Measurements from ENCODE around the gene CDC42EP2.
A peak's percentile ranks its signal among the peaks of the same experiment; 100 is the strongest.

CDC42EP2 gene, protein sequence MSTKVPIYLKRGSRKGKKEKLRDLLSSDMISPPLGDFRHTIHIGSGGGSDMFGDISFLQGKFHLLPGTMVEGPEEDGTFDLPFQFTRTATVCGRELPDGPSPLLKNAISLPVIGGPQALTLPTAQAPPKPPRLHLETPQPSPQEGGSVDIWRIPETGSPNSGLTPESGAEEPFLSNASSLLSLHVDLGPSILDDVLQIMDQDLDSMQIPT

GRCh38 chr11:65314501-65315203 lies at the start of gene CDC42EP2:
TSS of gene CDC42EP2 (plus strand) at chr11:65314866. CDS start at chr11:65320899, 6,033 bp downstream.
- DNase-seq, result peak; percentile 55 to 75

DNA sequence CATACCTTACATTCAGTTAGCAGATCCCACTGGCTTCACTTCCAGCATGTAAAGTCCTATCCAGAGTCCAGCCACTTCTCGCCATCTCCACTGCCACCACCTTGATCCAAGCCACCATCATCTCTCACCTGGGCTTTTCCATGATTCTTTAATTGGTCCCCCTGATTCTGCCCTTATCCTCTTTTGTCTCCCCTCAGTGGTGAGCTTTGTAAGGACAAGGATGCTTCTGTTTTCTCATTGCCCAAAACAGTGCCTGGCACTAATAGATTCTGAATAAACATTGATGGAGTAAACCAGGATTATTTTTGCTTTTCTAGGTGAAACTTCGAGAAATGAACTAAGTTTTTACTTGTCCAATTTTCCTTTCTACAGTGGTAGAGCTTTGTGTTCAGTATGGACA lies 48.5 kb upstream of the CDC42EP2 start:
- no peak for DNase-seq

DNA sequence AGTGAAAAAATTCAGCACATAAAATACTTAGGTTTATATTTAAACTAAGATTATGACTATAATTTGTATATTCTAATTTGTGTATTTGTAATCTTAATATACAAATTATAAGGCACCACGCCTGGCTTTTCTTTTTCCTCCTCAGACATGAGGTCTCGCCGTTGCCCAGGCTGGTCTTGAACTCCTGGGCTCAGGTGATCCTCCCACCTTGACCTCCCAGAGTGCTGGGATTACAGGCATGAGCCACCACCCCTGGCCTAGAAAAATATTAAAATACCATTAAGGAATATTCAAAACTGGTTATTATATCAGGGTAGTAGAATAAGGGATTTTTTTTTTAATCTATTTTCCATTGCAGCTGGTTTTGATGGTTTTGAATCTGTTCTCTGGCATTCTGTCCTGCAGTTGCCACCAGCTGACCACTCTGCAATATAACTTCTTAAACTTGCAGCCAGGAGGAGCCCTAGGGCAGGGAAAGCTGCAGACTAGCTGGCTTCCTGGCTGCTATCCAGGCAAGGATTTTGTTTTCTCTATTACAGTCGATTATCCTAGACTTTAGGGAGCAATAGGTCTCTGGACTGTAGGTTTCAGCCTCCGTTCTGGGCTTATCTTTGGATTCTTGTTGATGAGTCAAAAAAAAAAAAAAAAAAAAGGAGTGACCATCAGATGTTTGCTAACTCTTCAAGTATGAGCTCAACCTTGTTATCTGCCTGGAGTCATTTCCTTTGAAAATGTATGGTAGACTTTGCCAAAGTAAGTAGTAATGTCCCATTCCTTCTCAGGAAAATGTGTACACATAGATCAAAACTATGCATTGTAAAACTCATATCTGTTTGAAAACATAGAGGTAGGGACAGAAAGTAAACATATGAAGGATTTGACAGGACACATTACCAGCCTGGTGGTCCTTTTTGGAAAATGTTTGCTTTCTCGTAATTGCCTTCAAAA lies 39.7 kb upstream of the CDC42EP2 start:
- peak; percentile 86 to 90 for DNase-seq

- no peak for DNase-seq
Measured at GRCh38 chr11:65275906-65276305, 38.8 kb upstream of the CDC42EP2 start.

- no peak for DNase-seq
Measured at GRCh38 chr11:65277631-65278277, 36.9 kb upstream of the CDC42EP2 start.

GRCh38 chr11:65278356-65278755 lies 36.3 kb upstream of the CDC42EP2 start:
- no peak for DNase-seq

- DNase-seq, result no peak
Measured at GRCh38 chr11:65279279-65279678, 35.4 kb upstream of the CDC42EP2 start.

DNA sequence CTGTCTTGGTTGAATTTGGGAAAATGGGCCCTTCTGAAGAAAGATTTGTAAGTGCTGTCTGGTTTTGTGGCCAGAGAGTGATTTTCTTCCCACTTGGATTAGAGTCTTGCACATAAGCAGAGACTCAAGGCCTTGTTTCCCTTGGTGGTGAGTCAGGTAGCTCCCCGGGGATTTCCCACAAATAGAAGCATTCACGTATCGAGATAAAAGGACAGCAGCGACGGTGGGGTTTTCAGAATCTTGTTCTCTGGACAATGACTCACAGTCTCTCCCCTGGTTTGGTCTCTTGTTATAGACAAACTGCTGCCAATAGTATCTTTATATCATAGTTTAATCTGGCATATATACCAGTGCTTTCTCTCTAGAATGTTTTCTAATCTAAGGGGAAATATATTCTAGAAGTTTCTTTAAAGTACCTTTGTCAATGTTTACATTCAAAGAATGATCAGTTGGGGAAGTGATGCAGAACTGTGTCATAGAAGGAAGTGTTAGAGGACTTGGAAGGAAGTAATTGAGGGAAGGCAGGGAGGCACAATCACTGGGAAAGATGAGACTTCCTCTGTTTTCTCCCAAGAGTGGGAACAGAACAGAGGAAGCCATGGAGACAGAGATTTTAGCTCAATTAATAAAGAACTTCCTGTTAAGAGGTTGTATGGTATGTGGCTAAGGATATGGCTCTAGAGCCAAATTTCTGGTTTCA lies 34.8 kb upstream of the CDC42EP2 start:
- peak; percentile 42 to 78 for DNase-seq

DNA sequence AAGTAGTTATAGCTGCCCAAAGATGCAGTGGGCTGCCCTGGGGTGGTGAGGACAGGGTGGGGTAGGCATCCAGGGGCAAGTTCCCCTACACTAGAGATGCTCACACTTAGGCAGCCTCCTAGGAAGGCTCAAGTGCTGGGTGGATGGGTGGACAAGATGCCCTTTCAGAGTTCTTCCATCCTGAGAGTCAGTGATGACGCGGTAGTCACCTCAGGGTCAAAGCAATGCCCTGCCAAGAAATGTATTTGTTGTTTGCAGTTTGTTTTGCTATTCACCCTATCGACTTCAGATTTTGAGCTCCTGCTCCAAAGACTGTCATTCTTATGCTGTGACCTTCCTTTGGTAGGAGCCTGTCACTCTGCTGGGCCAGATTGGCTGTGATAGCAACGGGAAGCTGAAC lies 34.0 kb upstream of the CDC42EP2 start:
- DNase-seq, result no peak

DNA sequence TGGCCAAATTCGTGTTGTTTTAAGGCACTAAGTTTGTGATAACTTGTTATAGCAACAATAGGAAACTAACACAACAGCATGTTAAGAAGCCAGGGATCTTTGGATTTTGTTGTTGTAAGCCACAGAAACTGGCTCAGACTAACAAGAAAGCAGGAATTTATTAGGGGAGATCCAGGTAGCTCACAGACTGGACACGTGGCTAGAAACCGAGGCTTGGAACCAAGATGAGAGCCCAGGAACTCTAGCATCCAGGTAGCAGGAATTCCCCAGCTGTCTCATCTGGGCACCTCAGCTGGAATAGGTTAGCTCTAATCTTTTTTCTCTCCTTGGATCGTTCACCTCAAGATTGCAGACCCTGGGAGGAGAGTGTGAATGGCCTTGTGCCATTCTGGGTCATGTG lies 28.0 kb upstream of the CDC42EP2 start:
- DNase-seq, result no peak

DNA sequence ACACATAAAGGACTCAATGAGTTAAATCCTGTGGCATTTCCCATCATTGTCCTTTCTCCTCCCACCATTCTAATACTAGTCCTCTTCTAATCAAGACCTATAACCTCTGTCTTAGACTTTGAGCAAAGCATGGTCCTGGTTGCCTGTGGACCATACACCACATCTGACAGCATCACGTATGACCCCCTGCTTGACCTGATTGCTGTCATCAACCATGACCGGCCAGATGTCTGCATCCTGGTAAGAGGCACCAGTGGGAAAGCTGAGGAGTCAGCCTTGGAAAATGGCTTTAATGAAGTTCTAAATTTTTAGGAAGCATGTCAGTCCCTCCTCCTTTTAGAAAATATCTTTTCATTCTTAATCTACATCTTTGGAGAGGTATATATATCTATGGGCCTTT lies 27.1 kb upstream of the CDC42EP2 start:
- no peak for DNase-seq

DNA sequence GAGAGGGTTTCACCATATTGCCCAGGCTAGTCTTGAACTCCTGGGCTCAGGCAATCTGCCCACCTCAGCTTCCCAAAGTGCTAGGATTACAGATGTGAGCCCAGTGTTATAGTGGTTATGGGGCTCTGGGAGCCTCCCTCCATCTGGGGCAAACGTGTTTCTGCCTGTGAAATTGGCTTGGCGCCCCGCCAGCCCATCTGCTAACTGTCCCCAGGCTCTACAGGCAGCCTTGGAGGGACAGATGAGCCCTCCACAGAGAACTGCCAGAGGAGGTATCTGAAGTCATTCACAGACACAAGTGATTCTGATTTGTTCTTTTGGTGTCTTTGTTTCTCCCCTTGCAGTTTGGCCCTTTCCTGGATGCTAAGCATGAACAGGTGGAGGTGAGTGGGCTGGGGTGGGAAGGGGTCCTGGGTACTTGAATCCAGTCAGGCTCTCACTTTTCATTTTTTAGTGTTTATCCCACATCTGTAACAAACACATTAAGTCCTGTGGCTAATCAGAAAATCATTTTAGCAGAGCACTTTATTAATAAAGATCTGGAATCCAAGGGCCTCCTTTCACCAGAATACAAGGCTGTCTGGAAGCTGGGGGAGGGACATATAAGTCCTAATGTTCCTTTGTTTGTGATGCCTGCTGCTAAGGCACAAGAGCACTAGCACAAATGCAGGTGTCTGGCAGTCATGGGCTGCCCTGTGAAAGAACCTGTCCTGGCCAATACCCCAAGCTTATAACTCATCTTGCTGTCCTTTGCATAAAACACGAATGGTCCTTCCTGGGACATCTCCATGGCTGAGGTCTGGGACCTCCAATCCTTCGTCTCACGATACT lies 25.7 kb upstream of the CDC42EP2 start:
- no peak for DNase-seq

DNA sequence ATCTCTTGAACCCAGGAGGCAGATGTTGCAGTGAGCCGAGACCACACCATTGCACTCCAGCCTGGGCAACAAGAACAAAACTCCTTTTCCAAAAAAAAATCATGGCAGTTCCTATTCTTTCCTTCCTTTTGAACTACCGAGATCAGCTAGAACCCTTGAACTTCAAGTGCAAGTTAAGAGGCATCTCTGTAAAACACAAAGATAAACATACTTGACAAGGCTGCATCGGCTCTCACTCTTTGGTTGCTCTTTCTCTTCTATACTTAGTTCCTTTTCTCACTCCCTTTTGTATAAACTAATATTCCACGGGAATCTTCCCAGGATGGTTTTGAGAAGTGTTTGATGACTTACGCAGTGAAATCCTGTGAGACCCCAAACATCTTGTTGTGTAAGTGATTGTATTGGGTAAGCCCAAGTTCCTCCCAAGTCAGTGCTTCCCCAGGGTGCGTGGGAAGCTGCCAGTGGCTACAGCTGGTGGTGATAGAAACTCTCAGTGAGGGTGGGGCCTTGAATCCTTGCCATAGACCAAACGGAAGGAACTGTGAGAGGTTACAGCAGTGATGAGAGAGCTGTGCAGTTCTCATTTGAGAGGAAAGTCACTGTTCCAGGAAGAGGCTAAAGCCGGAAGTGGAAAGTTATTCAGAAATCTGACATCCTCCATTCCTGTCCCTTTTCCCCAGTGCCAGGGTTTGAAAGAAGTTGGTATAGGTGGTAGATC lies 24.1 kb upstream of the CDC42EP2 start:
- DNase-seq, result no peak

- no peak for DNase-seq
Measured at GRCh38 chr11:65291613-65292012, 23.1 kb upstream of the CDC42EP2 start.

DNA sequence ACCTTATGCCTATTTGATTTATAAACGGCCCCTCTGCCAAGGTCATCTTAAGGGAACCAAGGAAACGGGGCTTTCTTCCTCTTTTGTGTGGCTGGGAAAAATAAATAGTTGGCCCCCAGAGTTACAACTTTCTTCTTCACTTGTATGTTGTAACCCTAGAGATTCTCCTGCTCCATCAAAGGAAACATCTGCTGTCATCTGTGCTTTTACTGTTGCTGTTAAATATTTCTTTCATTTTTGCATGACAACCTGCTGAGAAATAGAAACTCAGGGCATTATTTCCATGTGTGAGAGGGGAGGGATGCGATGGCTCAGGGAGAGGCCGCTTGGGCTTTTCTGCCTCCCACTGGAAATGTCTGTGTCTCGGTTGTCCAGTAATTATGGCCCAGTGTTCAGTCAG lies 21.8 kb upstream of the CDC42EP2 start:
- no peak for DNase-seq

DNA sequence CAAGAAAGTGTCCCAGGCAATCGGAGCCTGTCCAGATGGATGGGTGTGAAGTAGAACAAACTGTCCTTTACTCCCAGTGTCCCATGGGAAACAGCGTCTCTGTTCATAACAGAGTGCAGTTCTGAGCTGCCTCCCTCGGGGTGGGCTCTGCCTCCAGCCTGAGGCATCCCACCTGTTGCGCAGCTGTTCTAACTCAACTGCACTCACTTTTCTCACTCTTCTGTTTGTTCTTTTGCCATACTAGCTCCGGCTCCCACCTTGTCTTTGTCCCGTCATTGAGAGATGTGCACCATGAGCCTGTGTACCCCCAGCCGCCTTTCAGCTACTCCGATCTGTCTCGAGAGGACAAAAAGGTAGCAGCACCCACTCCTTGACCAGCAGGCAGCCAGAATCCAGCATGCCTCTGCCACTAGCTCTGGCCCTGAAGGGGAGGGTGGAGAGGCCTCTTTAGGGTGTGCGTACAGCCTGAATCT lies 20.7 kb upstream of the CDC42EP2 start:
- no peak for DNase-seq

DNA sequence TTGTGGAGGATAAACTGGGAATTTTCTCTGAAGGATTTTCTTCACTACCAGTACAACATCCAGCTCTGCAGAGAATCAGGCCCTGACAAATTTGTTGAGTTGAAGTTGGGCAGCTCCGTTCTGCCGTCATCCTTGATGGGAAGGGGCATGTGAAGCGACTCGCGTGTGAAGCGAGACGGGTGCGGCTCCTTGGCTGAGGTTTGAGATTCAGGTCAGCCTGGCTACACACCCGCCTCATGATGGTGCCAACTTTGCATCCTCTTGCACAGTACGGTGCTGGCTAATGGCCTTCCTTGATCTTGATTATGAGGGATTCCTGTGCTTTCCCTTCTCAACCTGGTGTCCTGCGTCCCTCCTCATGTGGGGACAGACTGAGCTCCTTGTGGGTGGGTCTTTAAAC lies 19.7 kb upstream of the CDC42EP2 start:
- no peak for DNase-seq

- DNase-seq, result no peak
Measured at GRCh38 chr11:65295571-65296341, 18.9 kb upstream of the CDC42EP2 start.

GRCh38 chr11:65297026-65297672 lies 17.5 kb upstream of the CDC42EP2 start:
- no peak for DNase-seq

All from SW 1271 (cell line).